Measurements from ENCODE around the gene GRID1. TPM values are rescaled to one million over a fixed set of nuclear protein-coding genes. Genes with fewer than 3 reads are reported as not detected.

GRID1 gene
- total RNA-seq, 4 donors from 2014 or later = 0.40 to 1.9 (median 1.00) TPM

- no peak overlapping the region for H3K4me3 ChIP-seq
- 92% methylated on average over 4 of the region's 4 CpGs; no CpG with 5 or more reads in 1 of the 2 donors for WGBS, 2 donors (ENCODE audit: low coverage in 1 of 2)
- no peaks in the 10 kb centered on the region for H3K27me3 ChIP-seq
- intact Hi-C loops (cut with DNase I; ENCODE audit: low total_unique reads) = no loop called here
- H3K36me3 ChIP-seq = no peaks in the 10 kb centered on the region
- no peaks in the 10 kb centered on the region for H3K9me3 ChIP-seq
- no peak for TF ChIP-seq EP300 (IDR thresholded peaks at IDR 0.05; ENCODE audit: low read depth)
- TF ChIP-seq POLR2AphosphoS5 (IDR thresholded peaks at IDR 0.05) = no peak
- no peak for TF ChIP-seq CTCF (IDR thresholded peaks at IDR 0.05)
- no peak for TF ChIP-seq POLR2A (IDR thresholded peaks at IDR 0.05)
- in situ Hi-C loops (cut with MboI; ENCODE audit: low pct_ligation_motif_present in 1 of 4, low pct_unique_long_range_greater_than_20kb in 1 of 4, low sequenced_read_pairs in 3 of 4) = no loop called here
- DNase-seq = no peak
- H3K27ac ChIP-seq = no peak overlapping the region
- no peaks in the 10 kb centered on the region for H3K4me1 ChIP-seq
Measured at GRCh38 chr10:86105181-86105580, 261.4 kb downstream of the GRID1 start.

- H3K4me3 ChIP-seq = no peak overlapping the region
- WGBS, 2 donors (ENCODE audit: low coverage in 1 of 2) = 84% methylated on average over 7 of the region's 7 CpGs; no CpG with 5 or more reads in 1 of the 2 donors
- intact Hi-C loops (cut with DNase I; ENCODE audit: low total_unique reads) (no loop called here), in situ Hi-C loops (cut with MboI; ENCODE audit: low pct_ligation_motif_present in 1 of 4, low pct_unique_long_range_greater_than_20kb in 1 of 4, low sequenced_read_pairs in 3 of 4) (no loop called here)
- no peak for DNase-seq
- H3K4me1 ChIP-seq = no peaks in the 10 kb centered on the region
- no peaks in the 10 kb centered on the region for H3K27me3 ChIP-seq
- TF ChIP-seq EP300 (IDR thresholded peaks at IDR 0.05; ENCODE audit: low read depth) = no peak
- TF ChIP-seq CTCF (IDR thresholded peaks at IDR 0.05) = no peak
- no peak for TF ChIP-seq POLR2AphosphoS5 (IDR thresholded peaks at IDR 0.05)
- no peak for TF ChIP-seq POLR2A (IDR thresholded peaks at IDR 0.05)
- H3K36me3 ChIP-seq = no peaks in the 10 kb centered on the region
- no peak overlapping the region for H3K27ac ChIP-seq
- no peaks in the 10 kb centered on the region for H3K9me3 ChIP-seq
Measured at GRCh38 chr10:86104611-86105145, 261.9 kb downstream of the GRID1 start.

GRCh38 chr10:86104156-86104555 lies 262.4 kb downstream of the GRID1 start:
- H3K4me1 ChIP-seq = no peaks in the 10 kb centered on the region
- intact Hi-C loops (cut with DNase I; ENCODE audit: low total_unique reads) (no loop called here), in situ Hi-C loops (cut with MboI; ENCODE audit: low pct_ligation_motif_present in 1 of 4, low pct_unique_long_range_greater_than_20kb in 1 of 4, low sequenced_read_pairs in 3 of 4) (no loop called here)
- no peak overlapping the region for H3K4me3 ChIP-seq
- H3K36me3 ChIP-seq = no peaks in the 10 kb centered on the region
- DNase-seq = no peak
- WGBS, 2 donors (ENCODE audit: low coverage in 1 of 2) = 72 to 80% methylated on average over 1 to 4 of the region's 5 CpGs
- H3K27me3 ChIP-seq = no peaks in the 10 kb centered on the region
- H3K27ac ChIP-seq = no peak overlapping the region
- H3K9me3 ChIP-seq = no peaks in the 10 kb centered on the region
- TF ChIP-seq POLR2AphosphoS5 (IDR thresholded peaks at IDR 0.05) = no peak

GRCh38 chr10:86103391-86104101 lies 263.0 kb downstream of the GRID1 start:
- DNase-seq = no peak
- no peaks in the 10 kb centered on the region for H3K4me1 ChIP-seq
- H3K9me3 ChIP-seq = no peaks in the 10 kb centered on the region
- no peak for TF ChIP-seq CTCF (IDR thresholded peaks at IDR 0.05)
- TF ChIP-seq POLR2AphosphoS5 (IDR thresholded peaks at IDR 0.05) = no peak
- no peak for TF ChIP-seq POLR2A (IDR thresholded peaks at IDR 0.05)
- TF ChIP-seq EP300 (IDR thresholded peaks at IDR 0.05; ENCODE audit: low read depth) = no peak
- no peak overlapping the region for H3K27ac ChIP-seq
- no peaks in the 10 kb centered on the region for H3K36me3 ChIP-seq
- intact Hi-C loops (cut with DNase I; ENCODE audit: low total_unique reads) = no loop called here
- no peaks in the 10 kb centered on the region for H3K27me3 ChIP-seq
- 77% methylated on average over 7 of the region's 8 CpGs; no CpG with 5 or more reads in 1 of the 2 donors for WGBS, 2 donors (ENCODE audit: low coverage in 1 of 2)
- in situ Hi-C loops (cut with MboI; ENCODE audit: low pct_ligation_motif_present in 1 of 4, low pct_unique_long_range_greater_than_20kb in 1 of 4, low sequenced_read_pairs in 3 of 4) = no loop called here
- H3K4me3 ChIP-seq = no peak overlapping the region
